GM12875 (cell line): ENCODE results near the gene KCNJ11.

Experiments
- H3K4me3 ChIP-seq: one replicate; pipeline ENCODE4 v1.5.1; 2011; ENCODE audit warnings: low read depth, low read length, control low read depth
- CTCF ChIP-seq: IDR thresholded peaks from 2 replicates; pipeline ENCODE4 v1.5.1; 2011; ENCODE audit warnings: low read depth, mild to moderate bottlenecking, control low read depth, inconsistent platforms, low read length, moderate library complexity, borderline replicate concordance; ENCODE audit not compliant: insufficient read depth

The KCNJ11 gene

DNA sequence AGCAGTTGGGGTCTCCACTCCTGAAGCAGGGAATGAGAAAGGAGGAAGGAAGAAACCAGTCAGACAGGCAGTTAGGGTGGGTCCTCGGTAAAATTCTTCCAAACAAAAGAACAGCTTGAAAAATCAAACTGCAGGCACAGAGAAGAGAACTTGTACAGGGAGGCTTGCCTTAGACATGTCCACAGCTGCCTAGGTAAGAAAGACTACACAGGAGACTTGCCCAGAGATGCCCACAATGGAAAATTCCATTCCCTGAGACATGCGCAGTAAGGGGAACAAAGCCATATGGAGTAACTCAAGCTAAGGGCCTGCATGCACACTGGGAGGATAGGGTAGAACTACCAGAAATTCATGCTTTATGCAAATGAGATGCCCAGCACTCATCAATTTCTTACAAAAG, 9.8 kb downstream of the KCNJ11 start:
- TF ChIP-seq CTCF, result no peak
- H3K4me3 ChIP-seq, result no peak overlapping the region

GRCh38 chr11:17376493-17376892, 12.0 kb downstream of the KCNJ11 start:
- no peak overlapping the region for H3K4me3 ChIP-seq
- no peak for TF ChIP-seq CTCF

DNA sequence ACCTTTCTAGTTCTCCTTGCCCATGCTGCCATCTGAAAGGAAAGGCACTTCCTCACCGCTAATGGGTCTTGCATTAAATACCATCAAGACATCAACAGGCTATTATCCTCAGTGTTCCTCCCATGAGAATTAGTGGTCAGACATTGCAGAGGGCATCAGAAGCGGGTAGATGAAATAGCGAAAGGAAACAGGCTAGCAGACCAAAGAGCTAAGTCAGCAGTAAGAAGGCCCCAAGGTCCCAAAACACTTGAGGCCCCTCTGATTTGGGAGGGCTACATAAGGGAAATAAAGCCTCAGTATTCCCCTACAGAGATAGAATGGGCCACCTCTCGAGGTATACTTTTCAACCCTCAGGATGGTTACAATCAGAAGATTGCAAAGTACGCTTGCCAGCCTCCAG, 12.9 kb downstream of the KCNJ11 start:
- TF ChIP-seq CTCF, result no peak
- H3K4me3 ChIP-seq, result no peak overlapping the region

DNA sequence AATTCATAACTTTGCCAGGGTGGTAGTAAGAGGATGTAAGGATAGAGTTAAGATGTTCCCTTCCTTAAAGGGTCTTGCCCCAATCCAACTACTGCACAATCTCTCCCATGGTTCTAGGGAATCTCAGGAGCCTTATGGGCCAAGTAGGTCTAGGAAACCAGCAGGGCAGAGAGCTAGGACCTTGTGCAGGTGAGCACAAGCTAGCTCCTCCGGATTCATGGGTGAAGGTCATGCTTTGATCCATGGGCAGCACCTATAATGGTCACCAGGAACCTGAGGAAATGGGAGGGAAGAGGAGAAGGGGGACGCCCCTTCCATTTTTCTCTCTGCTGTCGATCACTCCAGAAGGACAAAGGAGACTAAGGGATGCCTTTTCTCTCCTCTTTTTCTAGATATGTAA, 16.8 kb downstream of the KCNJ11 start:
- no peak overlapping the region for H3K4me3 ChIP-seq
- no peak for TF ChIP-seq CTCF

- H3K4me3 ChIP-seq, result no peak overlapping the region
- TF ChIP-seq CTCF, result no peak
Observed at GRCh38 chr11:17369684-17370243, 18.7 kb downstream of the KCNJ11 start.

DNA sequence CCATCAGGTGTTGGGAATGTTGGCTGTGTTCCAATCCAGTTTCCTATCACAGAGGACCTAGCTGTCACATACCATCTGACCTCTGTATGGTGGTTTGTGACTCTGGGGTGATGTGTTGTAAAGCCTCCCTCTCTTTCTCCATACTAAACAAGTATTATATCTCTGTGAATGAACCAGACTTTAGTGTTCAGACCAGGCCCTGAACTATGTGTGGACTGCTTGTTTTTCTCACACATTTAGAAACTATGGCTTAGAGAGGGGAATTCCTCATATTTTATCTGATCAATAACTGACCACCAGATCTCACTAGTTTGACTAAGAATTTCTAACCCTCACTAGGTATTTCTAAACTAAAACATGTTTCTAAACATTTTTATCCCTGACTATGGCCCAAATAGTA, 19.4 kb downstream of the KCNJ11 start:
- H3K4me3 ChIP-seq, result no peak overlapping the region
- TF ChIP-seq CTCF, result no peak

- no peak overlapping the region for H3K4me3 ChIP-seq
- TF ChIP-seq CTCF, result no peak
Observed at GRCh38 chr11:17368551-17368950, 19.9 kb downstream of the KCNJ11 start.
